DMS79 (cell line): ENCODE data around the gene ZBTB1.

ENCODE experiments used
- DNase-seq: peaks from one replicate; lab custom pipeline; 2025; lab: John Stamatoyannopoulos, UW

ZBTB1 gene

GRCh38 chr14:64504310-64504896 is at the start of gene ZBTB1:
ZBTB1 (plus strand) TSS chr14:64504770; CDS start chr14:64521505, 16,735 bp downstream.
- DNase-seq: peak; percentile 80

DNA sequence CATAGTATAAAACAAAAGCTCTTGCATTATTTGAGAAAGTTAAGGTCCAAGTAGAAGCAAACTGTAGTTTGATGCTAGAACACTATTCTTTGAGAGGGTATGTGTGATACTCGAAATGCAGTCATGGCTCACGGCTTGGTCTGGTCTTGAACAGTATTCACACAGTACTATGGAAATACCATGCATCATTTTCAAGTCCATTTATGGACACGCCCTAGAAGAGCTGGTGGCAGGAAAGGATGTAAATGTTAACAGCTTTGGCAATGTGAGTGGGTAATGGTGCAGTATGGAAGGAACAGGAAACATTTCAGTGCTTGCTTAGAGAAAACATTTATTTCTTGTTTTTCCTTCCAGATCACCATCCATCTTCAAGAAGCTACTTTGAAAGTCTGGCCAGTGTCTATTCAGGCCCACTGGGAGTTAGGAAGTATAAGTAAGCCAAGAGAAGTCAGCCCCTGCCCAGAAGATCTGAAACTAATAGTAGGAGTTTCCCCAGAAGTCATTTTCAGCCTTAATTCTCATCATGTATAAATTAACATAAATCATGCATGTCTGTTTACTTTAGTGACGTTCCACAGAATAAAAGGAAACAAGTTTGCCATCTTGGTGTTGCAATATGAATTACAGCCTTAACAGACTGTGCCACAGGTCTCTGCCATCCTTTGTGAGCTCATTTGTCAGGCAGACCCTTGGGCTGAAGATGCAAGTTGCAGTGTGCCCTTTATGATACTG is 45.0 kb upstream of the ZBTB1 start:
- DNase-seq: no peak

GRCh38 chr14:64461221-64461620 is 43.3 kb upstream of the ZBTB1 start:
- no peak for DNase-seq

- no peak for DNase-seq
These were observed 41.4 kb upstream of the ZBTB1 start for GRCh38 chr14:64463195-64463594.

DNA sequence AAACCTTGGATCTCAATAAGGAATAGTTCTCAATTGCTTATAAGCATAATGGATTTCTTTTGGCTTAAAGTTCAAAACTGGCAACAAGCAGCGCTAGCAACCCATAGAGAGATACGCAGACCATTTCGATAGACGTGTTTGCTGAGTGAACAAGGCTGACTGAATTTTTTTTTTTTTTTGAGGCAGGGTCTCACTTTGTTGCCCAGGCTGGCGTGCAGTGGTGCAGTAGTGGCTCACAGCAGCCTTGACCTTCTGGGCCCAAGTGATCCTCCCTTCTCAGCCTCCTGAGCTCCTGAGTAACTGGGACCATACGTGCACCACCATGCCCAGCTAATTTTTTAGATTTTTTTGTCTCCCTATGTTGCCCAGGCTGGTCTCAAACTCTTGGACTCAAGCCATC is 40.7 kb upstream of the ZBTB1 start:
- no peak for DNase-seq

- peak; percentile 46 for DNase-seq
These were observed 39.9 kb upstream of the ZBTB1 start for GRCh38 chr14:64464651-64465050.

GRCh38 chr14:64465191-64465822 is 39.3 kb upstream of the ZBTB1 start, which contains the start of gene AKAP5:
AKAP5 (plus strand) TSS chr14:64465499; CDS start chr14:64468395, 2,896 bp downstream.
- DNase-seq: peak; percentile 61

- DNase-seq: peak; percentile 59
These were observed 38.6 kb upstream of the ZBTB1 start for GRCh38 chr14:64465831-64466554.

DNA sequence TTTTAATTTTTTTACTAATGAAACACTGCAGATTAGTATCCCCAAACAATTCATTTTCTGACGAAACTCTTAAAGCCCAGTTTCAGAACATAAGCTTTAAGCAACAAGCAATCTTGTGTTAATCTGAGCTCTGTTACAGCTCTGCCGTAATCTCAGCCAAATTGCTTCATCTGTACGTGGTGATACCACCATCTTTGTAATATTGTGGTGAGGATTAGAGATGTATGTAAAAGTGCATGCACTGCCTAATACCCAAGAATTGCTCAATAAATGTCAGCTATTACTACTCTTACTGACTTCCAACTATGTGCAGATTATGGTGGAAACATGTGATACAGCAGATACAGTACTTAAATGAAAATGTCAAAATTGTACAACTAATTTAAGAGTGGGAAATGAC is 37.5 kb upstream of the ZBTB1 start:
- DNase-seq: no peak

DNA sequence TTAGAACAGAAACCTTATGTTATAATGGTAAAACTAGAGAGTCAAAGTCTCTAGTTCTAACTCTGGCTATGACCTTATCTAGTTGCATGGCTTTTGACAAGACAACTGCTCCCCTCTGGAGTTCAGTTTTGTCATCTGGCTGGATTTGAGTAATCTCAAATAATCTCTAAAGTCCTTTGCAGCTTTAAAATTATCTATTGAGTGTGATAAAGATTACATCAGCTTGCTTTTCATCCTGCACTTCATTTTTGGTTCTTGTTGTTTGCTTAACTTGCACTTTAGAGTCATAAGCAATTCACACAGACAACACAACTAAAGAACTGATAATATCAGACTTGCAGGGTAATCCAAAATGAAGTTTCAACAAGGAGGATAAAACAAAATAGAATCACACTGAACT is 37.0 kb upstream of the ZBTB1 start:
- no peak for DNase-seq

DNA sequence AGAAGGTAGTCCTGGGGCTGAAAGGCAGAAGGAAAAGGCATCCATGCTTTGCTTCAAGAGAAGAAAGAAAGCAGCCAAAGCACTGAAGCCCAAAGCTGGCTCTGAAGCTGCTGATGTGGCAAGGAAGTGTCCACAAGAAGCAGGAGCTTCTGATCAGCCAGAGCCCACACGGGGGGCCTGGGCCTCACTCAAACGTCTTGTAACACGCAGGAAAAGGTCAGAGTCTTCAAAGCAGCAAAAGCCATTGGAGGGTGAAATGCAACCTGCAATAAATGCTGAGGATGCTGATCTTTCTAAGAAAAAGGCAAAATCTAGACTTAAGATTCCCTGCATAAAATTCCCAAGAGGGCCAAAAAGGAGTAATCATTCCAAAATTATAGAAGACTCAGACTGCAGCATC is 36.1 kb upstream of the ZBTB1 start:
- no peak for DNase-seq

DNA sequence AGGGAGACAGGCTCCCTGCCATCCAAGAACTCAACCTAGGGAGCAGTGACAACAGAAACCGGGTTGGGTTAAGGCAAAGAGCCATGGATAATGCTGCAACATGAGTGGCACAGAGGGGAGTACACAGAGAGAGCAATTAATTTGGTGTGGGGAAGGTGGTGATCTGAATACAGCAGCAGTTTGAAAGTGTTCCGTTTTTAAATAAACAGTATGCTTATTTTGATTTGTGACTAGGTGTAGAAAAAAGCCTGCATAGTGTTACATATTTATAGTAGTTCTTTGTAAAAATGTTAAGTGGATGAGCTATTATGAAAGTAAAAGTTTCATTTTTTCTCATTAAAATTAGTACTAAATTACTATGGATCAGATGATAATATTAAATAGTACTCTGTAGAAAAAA is 30.5 kb upstream of the ZBTB1 start:
- DNase-seq: no peak

GRCh38 chr14:64474698-64475097 is 29.9 kb upstream of the ZBTB1 start:
- no peak for DNase-seq

DNA sequence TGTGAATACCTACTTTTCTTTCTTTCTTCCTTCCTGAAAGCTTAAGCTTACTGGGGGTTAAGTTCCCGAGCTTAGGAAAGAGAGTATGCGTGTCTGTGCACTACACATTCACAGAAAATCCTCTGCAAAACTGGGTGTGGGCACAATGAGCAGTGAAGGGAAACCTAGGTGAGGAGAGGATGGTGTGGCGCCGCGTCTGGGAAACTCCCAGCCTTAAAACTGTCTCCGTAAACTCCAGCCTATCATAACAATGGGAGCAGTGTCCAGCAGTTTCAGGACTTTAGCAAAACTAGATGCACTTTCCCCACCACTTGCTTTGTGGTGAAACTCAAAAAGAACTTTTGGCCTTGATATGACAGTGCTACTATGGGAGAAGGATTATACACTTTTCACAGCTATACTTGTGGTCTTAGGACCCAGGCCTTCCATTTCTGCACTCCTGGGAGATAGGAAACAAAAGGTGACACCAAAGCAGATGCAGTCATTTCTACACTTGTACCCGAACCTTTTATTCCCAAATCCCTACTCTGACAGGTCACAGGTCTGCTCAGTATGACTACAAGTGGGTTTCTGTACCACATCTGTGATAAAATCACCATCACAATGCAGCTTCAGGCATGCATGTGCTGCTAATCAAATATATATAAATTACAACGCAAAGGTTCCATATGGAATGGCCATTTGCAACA is 28.8 kb upstream of the ZBTB1 start:
- DNase-seq: no peak

GRCh38 chr14:64476438-64476837 is 28.1 kb upstream of the ZBTB1 start:
- no peak for DNase-seq

DNA sequence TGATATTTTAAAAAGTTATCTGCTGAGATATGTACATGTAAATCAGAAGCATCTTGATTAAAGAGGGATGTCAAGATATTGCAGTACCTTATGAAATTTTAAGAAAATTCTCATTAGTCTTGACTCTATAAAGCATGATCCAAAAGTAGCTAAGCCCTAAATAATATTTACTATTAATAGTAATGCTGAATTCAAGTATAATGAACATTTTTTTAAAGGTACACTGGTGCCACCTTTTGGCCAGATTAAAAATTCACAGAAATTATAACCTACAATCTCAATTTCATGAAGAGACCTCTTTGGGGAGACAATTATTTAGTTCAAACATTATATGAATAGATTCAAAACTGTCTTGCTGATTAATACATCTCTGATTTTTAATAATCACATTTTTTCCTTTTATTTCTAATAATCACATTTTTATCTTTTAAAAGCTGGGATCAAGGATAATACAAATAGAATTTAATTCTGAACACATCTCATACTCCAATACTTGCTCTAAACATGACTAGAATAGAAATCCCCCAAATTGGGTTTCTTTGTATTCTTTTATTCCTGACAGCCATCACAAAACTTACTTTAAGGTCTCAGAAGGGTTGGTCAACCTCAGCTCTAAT is 25.8 kb upstream of the ZBTB1 start:
- DNase-seq: no peak

GRCh38 chr14:64488590-64489099 is 15.9 kb upstream of the ZBTB1 start:
- no peak for DNase-seq

- no peak for DNase-seq
These were observed 12.9 kb upstream of the ZBTB1 start for GRCh38 chr14:64491637-64492036.

DNA sequence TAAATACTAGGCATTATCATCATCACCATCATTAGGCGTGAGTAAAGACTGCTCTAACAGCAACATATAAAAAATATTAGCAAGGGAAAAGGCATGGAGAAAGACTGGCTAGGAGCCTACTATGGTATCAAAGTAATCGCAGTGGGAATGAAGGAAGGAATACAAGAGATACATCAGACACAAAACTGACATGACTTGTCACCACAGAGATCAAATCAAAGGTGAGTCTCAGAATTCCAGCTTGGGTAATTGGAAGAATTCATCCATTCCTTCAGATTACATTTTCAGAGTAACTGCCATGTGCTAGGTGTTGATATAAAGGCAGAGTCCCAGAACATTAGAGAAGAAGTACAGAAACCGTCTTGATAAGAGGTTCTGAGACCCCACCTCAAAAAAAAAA is 11.1 kb upstream of the ZBTB1 start:
- DNase-seq: no peak

GRCh38 chr14:64495252-64495651 is 9.3 kb upstream of the ZBTB1 start:
- no peak for DNase-seq

GRCh38 chr14:64496764-64497163 is 7.8 kb upstream of the ZBTB1 start:
- no peak for DNase-seq
